PC-9 (cell line): ENCODE measurements around the gene GOLIM4. TPM values are rescaled to one million over a fixed set of nuclear protein-coding genes. Genes with fewer than 3 reads are reported as not detected.

Source experiments
- BruUV-seq: library from RNA; stranded (reverse); fragments of 400-500 nt; replicated peaks from 2 replicates; lab custom pipeline; 2021; lab: Mats Ljungman, UMichigan
- CTCF ChIA-PET: fragments of 300-600 bp; sonication (Branson Sonifier 250); formaldehyde crosslinking; loops from one replicate; lab custom pipeline; 2022; ENCODE audit warnings: antibody characterized with exemption; lab: Charles Lee
- POLR2A ChIA-PET: fragments of 300-600 bp; sonication (Branson Sonifier 250); formaldehyde crosslinking; loops from one replicate; lab custom pipeline; 2022; ENCODE audit warnings: antibody characterized with exemption; ENCODE audit not compliant: unreplicated experiment; lab: Charles Lee
- DNase-seq, 2 experiments: peaks; one replicate each; pipeline versions ENCODE4 v3.0.0 to v3.0.0-alpha.2; 2015 to 2022; ENCODE audit warnings: mixed read lengths in 1 of 2
- H2AFZ ChIP-seq: fragments of 200-600 bp; sonication (generic); 2 replicates; pipeline ENCODE4 v1.8.1; 2017; ENCODE audit warnings: antibody characterized with exemption
- H3F3A ChIP-seq: fragments of 200-600 bp; sonication (generic); 2 replicates; pipeline ENCODE4 v1.8.1; 2017; ENCODE audit warnings: antibody characterized with exemption, mild to moderate bottlenecking, low read depth; ENCODE audit not compliant: insufficient read depth
- H3K27ac ChIP-seq: fragments of 200-600 bp; sonication (generic); 2 replicates; pipeline ENCODE4 v1.6.1; 2016; ENCODE audit warnings: mixed run types
- H3K27me3 ChIP-seq: fragments of 200-600 bp; sonication (generic); 2 replicates; pipeline ENCODE4 v1.6.1; 2016; ENCODE audit warnings: low read depth, mixed run types; ENCODE audit not compliant: insufficient read depth
- H3K36me3 ChIP-seq: fragments of 200-600 bp; sonication (generic); 2 replicates; pipeline ENCODE4 v1.6.1; 2016; ENCODE audit warnings: low read depth, mixed run types
- H3K4me1 ChIP-seq: fragments of 200-600 bp; sonication (generic); replicated peaks from 2 replicates; pipeline ENCODE4 v1.6.1; 2016; ENCODE audit warnings: mixed run types; ENCODE audit not compliant: insufficient read depth
- H3K4me2 ChIP-seq: fragments of 200-600 bp; sonication (generic); 2 replicates; pipeline ENCODE4 v1.6.1; 2017; ENCODE audit warnings: mixed run types
- H3K4me3 ChIP-seq: fragments of 200-600 bp; sonication (generic); 2 replicates; pipeline ENCODE4 v1.6.1; 2016; ENCODE audit warnings: mixed run types
- H3K79me2 ChIP-seq: fragments of 200-600 bp; sonication (generic); 2 replicates; pipeline ENCODE4 v1.6.1; 2017; ENCODE audit warnings: low read depth, mixed run types
- H3K9me2 ChIP-seq: fragments of 200-600 bp; sonication (generic); 2 replicates; pipeline ENCODE4 v1.8.1; 2017; ENCODE audit warnings: mild to moderate bottlenecking; ENCODE audit not compliant: insufficient read depth
- H3K9me3 ChIP-seq: fragments of 200-600 bp; sonication (generic); 2 replicates; pipeline ENCODE4 v1.8.1; 2016; ENCODE audit warnings: low read depth; ENCODE audit not compliant: insufficient read depth
- H4K20me1 ChIP-seq: fragments of 200-600 bp; sonication (generic); 2 replicates; pipeline ENCODE4 v1.8.1; 2017; ENCODE audit not compliant: insufficient read depth
- CTCF ChIP-seq: fragments of 200-600 bp; sonication (generic); conservative IDR thresholded peaks from 2 replicates; pipeline ENCODE4 v1.6.1; 2017; ENCODE audit warnings: mixed run types, antibody characterized with exemption, mild to moderate bottlenecking, moderate library complexity
- EZH2 ChIP-seq: fragments of 200-600 bp; sonication (generic); IDR thresholded peaks from 2 replicates; pipeline ENCODE4 v1.8.0; 2017; ENCODE audit warnings: antibody characterized with exemption, low read depth
- intact Hi-C: fragments of 100-400 bp; cut with micrococcal nuclease; formaldehyde crosslinking; loops from one replicate; pipeline ENCODE4 v1.10.0; 2022; ENCODE audit not compliant: unreplicated experiment
- total RNA-seq: library from RNA; stranded (reverse); gene quantifications from 2 replicates; pipeline ENCODE4 v1.2.3, GENCODE V29; 2021

Gene GOLIM4
- total RNA-seq, 1 experiment from 2014 or later: 17.5 TPM

- no peak overlapping the region for H3K27ac ChIP-seq
- no peaks in the 10 kb centered on the region for H3K36me3 ChIP-seq
- CTCF ChIA-PET: no interaction called here
- H3K27me3 ChIP-seq: no peaks in the 10 kb centered on the region
- H3K9me3 ChIP-seq: no peaks in the 10 kb centered on the region
- no peaks in the 10 kb centered on the region for H3K4me1 ChIP-seq
- H3K79me2 ChIP-seq: no peaks in the 10 kb centered on the region
- H4K20me1 ChIP-seq: no peaks in the 10 kb centered on the region
- H3K4me3 ChIP-seq: no peak overlapping the region
- H3K9me2 ChIP-seq: no peaks in the 10 kb centered on the region
- no TSS peak for BruUV-seq
- POLR2A ChIA-PET: no interaction called here
- no peak for DNase-seq
- H2AFZ ChIP-seq: no peak overlapping the region
- no peak for TF ChIP-seq CTCF
- TF ChIP-seq EZH2: no peak
- H3F3A ChIP-seq: no peaks in the 10 kb centered on the region
- intact Hi-C loops: no loop called here
- H3K4me2 ChIP-seq: no peak overlapping the region
These were observed 31.7 kb upstream of the GOLIM4 start for GRCh38 chr3:168127466-168127865.

GRCh38 chr3:168124791-168125190 lies 29.1 kb upstream of the GOLIM4 start:
- intact Hi-C loops: no loop called here
- DNase-seq: no peak
- Histone ChIP-seq H4K20me1 (no peaks in the 10 kb centered on the region), H3K27me3 (no peaks in the 10 kb centered on the region), H3K27ac (no peak overlapping the region), H3K4me2 (no peak overlapping the region), H3K9me3 (no peaks in the 10 kb centered on the region), H3K9me2 (no peaks in the 10 kb centered on the region), H2AFZ (0 out of 2 replicates have a peak overlapping the region, but pooled peaks have one; percentile 2), H3K4me3 (no peak overlapping the region), H3K79me2 (no peaks in the 10 kb centered on the region), H3K36me3 (no peaks in the 10 kb centered on the region), H3F3A (no peaks in the 10 kb centered on the region), H3K4me1 (no peaks in the 10 kb centered on the region)
- no TSS peak for BruUV-seq
- POLR2A ChIA-PET: no interaction called here
- TF ChIP-seq CTCF (no peak), EZH2 (no peak)
- CTCF ChIA-PET: no interaction called here

GRCh38 chr3:168124291-168124690 lies 28.6 kb upstream of the GOLIM4 start:
- POLR2A ChIA-PET: no interaction called here
- H4K20me1 ChIP-seq: no peaks in the 10 kb centered on the region
- no TSS peak for BruUV-seq
- H3K9me2 ChIP-seq: no peaks in the 10 kb centered on the region
- no peak overlapping the region for H3K27ac ChIP-seq
- H3K27me3 ChIP-seq: no peaks in the 10 kb centered on the region
- H3K79me2 ChIP-seq: no peaks in the 10 kb centered on the region
- TF ChIP-seq EZH2 (no peak), CTCF (no peak)
- H3K4me1 ChIP-seq: no peaks in the 10 kb centered on the region
- CTCF ChIA-PET: no interaction called here
- no peak overlapping the region for H2AFZ ChIP-seq
- no peaks in the 10 kb centered on the region for H3K9me3 ChIP-seq
- no peak for DNase-seq
- H3F3A ChIP-seq: no peaks in the 10 kb centered on the region
- H3K36me3 ChIP-seq: no peaks in the 10 kb centered on the region
- no peak overlapping the region for H3K4me3 ChIP-seq
- no peak overlapping the region for H3K4me2 ChIP-seq
- intact Hi-C loops: no loop called here
